Transverse colon (tissue), 4 donors: ENCODE data around the gene GNB1L. TPM values are rescaled to one million over a fixed set of nuclear protein-coding genes. Genes with fewer than 3 reads are reported as not detected.

Experiments
- DNase-seq: peaks from one replicate; pipeline ENCODE4 v3.0.0-alpha.2; 2019
- H3K27ac ChIP-seq, 4 donors: fragments of 200-600 bp; sonication (generic); 2 replicates each; pipeline ENCODE4 v1.5.1; 2016 to 2018; ENCODE audit warnings: inconsistent platforms in 4 of 4
- H3K27me3 ChIP-seq: fragments of 200-600 bp; sonication (generic); 2 replicates; pipeline ENCODE4 v1.5.1; 2017; ENCODE audit warnings: inconsistent platforms
- H3K36me3 ChIP-seq, 4 donors: fragments of 200-600 bp; sonication (generic); 2 replicates each; pipeline ENCODE4 v1.5.1; 2017 to 2019; ENCODE audit warnings: inconsistent platforms in 4 of 4
- H3K4me1 ChIP-seq, 4 donors: fragments of 200-600 bp; sonication (generic); 2 replicates each; pipeline ENCODE4 v1.5.1; 2017 to 2020; ENCODE audit warnings: inconsistent platforms in 4 of 4
- H3K4me3 ChIP-seq, 4 donors: fragments of 200-600 bp; sonication (generic); 1 replicate in 1 of 4; 2 replicates in 3 of 4; pipeline versions ENCODE4 v1.5.1 to v1.6.1; 2017 to 2019; ENCODE audit warnings: inconsistent platforms in 4 of 4
- H3K9me3 ChIP-seq, 2 donors: fragments of 200-600 bp; sonication (generic); 2 replicates each; pipeline ENCODE4 v1.5.1; 2017 to 2019; ENCODE audit warnings: inconsistent platforms in 2 of 2
- EP300 ChIP-seq: sonication (generic); formaldehyde crosslinking; IDR thresholded peaks from one replicate; pipeline ENCODE4 v1.6.1; 2017; ENCODE audit warnings: antibody characterized with exemption, low read depth
- POLR2A ChIP-seq: fragments of 450-650 bp; IDR thresholded peaks from one replicate; pipeline ENCODE4 v1.6.1; 2016; ENCODE audit warnings: antibody characterized with exemption, mild to moderate bottlenecking, moderate library complexity
- POLR2AphosphoS5 ChIP-seq, 3 donors: sonication (generic); formaldehyde crosslinking; IDR thresholded peaks; one replicate each; pipeline ENCODE4 v1.6.1; 2016; ENCODE audit warnings: antibody characterized with exemption in 3 of 3
- WGBS, 2 donors: methylation state at CpG; one replicate each; pipeline ENCODE4 v1.1.5; 2018; ENCODE audit warnings: low coverage in 1 of 2; 5-methylcytosine and 5-hydroxymethylcytosine counted together
- in situ Hi-C, 4 donors: fragments of 200-750 bp; cut with MboI; loops; one replicate each; pipeline versions ENCODE4 v1.15.0 to v1.15.1; 2017; ENCODE audit warnings: low sequenced_read_pairs in 3 of 4, low pct_ligation_motif_present in 1 of 4, low pct_unique_long_range_greater_than_20kb in 1 of 4
- intact Hi-C: fragments of 100-400 bp; cut with DNase I; formaldehyde crosslinking; loops from one replicate; pipeline ENCODE4 v1.15.1; 2023; ENCODE audit warnings: low total_unique reads
- total RNA-seq, 4 donors: library from RNA; depleted of rRNA; stranded (reverse); fragments of >200 nt; gene quantifications; one replicate each; pipeline ENCODE4 v1.1.0, GENCODE V29; 2016
- TF ChIP-seq, protein P1 (sequence below), 5 experiments: fragments of 200-600 bp in 3 of 5; fragments of 450-650 bp in 2 of 5; sonication (generic) in 3 of 5; IDR thresholded peaks; 1 replicate in 2 of 5; 2 replicates in 3 of 5; pipeline ENCODE4 v1.5.1; 2016 to 2017; ENCODE audit warnings: antibody characterized with exemption in 5 of 5, inconsistent platforms in 3 of 5, mild to moderate bottlenecking in 2 of 5, moderate library complexity in 1 of 5

GNB1L gene
- total RNA-seq, 4 donors from 2014 or later = 0.80 to 4.8 (median 2.8) TPM

DNA sequence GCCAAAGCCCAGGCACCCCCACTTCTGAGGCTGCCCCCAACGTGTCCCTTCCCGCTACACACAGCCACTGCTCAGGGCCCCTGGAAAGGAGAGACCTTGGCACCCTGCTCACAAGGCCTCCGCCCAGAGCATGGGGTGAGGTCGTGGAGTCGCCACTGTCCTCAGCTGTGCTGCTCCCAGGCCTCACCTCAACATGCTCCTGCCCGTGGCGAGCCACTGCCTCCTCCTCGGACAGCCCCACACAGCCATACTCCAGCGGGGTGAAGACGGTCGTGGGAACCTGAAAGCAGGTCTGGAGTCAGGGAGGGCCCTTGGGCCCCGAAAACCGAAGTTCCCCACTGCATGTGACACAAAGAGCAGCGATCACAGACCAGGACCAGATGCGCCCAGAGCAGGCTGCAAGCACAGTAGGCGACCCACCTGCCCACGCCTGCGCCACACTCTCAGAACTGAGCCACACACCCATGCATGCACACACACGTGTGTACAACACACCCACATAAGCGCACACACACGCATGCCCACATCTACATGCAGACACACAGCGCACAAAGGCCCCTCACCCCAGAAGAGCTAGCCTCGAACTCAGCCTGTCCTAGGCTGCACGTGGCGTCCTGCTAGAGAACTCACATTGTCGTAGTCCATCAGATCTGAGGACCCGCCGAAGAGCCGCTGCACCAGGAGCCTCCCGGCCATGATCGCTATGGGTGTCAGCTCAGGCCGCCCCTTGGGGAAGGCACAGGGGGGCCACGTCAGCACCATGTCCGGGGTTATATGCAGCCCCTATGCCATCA lies 25.5 kb upstream of the GNB1L start:
- TF ChIP-seq, protein P1, sequence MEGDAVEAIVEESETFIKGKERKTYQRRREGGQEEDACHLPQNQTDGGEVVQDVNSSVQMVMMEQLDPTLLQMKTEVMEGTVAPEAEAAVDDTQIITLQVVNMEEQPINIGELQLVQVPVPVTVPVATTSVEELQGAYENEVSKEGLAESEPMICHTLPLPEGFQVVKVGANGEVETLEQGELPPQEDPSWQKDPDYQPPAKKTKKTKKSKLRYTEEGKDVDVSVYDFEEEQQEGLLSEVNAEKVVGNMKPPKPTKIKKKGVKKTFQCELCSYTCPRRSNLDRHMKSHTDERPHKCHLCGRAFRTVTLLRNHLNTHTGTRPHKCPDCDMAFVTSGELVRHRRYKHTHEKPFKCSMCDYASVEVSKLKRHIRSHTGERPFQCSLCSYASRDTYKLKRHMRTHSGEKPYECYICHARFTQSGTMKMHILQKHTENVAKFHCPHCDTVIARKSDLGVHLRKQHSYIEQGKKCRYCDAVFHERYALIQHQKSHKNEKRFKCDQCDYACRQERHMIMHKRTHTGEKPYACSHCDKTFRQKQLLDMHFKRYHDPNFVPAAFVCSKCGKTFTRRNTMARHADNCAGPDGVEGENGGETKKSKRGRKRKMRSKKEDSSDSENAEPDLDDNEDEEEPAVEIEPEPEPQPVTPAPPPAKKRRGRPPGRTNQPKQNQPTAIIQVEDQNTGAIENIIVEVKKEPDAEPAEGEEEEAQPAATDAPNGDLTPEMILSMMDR (IDR thresholded peaks at IDR 0.05) = no peak
- TF ChIP-seq POLR2A = no peak
- no peaks in the 10 kb centered on the region for H3K9me3 ChIP-seq
- no peak overlapping the region for H3K4me3 ChIP-seq
- 93% methylated on average over 34 of the region's 34 CpGs; no CpG with 5 or more reads in 1 of the 2 donors for WGBS, 2 donors
- intact Hi-C loops = no loop called here
- H3K27ac ChIP-seq = peak overlapping the region in 3 of 4 donors; percentile 3 to 56 (median 6)
- no peaks in the 10 kb centered on the region for H3K27me3 ChIP-seq
- H3K36me3 ChIP-seq = no peaks in the 10 kb centered on the region
- in situ Hi-C loops = no loop called here
- peaks cover 0 to 26% (median 22%) of the 10 kb centered on the region in 4 donors for H3K4me1 ChIP-seq
- no peak for DNase-seq

DNA sequence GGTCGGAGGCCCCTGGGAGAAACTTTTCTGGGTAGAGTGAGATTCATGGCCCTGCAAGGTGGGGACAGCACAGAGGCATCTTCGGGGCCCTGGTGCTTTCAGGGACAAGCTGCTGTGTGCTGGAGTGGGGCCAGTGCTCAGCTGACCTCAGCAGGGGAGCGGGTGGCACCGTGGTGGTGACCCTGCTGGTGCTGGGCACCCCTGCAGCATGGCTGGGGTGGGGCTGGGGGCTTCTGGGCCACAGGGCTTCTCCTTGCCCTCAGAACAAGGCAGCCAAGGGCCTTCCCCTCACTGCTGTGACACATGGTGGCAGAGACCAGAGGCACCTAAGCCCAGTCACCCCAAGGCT lies 24.9 kb upstream of the GNB1L start:
- H3K4me1 ChIP-seq = peaks cover 0 to 32% (median 26%) of the 10 kb centered on the region in 4 donors
- DNase-seq = no peak
- no peaks in the 10 kb centered on the region for H3K9me3 ChIP-seq
- 69% methylated on average over 3 of the region's 4 CpGs; no CpG with 5 or more reads in 1 of the 2 donors for WGBS, 2 donors
- H3K4me3 ChIP-seq = no peak overlapping the region
- no peaks in the 10 kb centered on the region for H3K36me3 ChIP-seq
- intact Hi-C loops = no loop called here
- TF ChIP-seq, protein P1 (IDR thresholded peaks at IDR 0.05) = no peak
- no peak for TF ChIP-seq EP300
- TF ChIP-seq POLR2A = no peak
- no peak for TF ChIP-seq POLR2AphosphoS5 (IDR thresholded peaks at IDR 0.05)
- no peak overlapping the region for H3K27ac ChIP-seq
- no peaks in the 10 kb centered on the region for H3K27me3 ChIP-seq
- in situ Hi-C loops = no loop called here

DNA sequence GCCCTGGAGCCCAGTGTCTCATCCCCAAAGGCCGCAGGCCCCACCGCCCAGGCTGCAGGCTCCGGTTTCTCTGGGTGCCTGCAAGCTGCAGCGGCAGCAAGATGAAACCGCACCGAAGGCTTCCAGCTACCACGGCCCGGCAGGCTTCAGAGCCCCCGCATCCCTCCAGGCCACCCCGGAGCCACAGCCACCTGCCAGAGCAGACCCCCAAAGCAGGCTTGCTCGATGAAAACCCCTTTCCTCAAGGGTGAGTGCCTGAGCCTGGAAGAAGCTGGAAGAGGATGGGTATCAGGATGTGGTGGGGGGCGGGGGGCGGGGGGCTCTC lies 24.5 kb upstream of the GNB1L start:
- Histone ChIP-seq H3K4me1 (peaks cover 0 to 35% (median 30%) of the 10 kb centered on the region in 4 donors), H3K9me3 (no peaks in the 10 kb centered on the region), H3K27me3 (no peaks in the 10 kb centered on the region), H3K4me3 (no peak overlapping the region), H3K36me3 (no peaks in the 10 kb centered on the region), H3K27ac (no peak overlapping the region)
- no peak for DNase-seq
- intact Hi-C loops (no loop called here), in situ Hi-C loops (no loop called here)
- 88% methylated on average over 12 of the region's 13 CpGs; no CpG with 5 or more reads in 1 of the 2 donors for WGBS, 2 donors
- TF ChIP-seq POLR2A (no peak), POLR2AphosphoS5 (IDR thresholded peaks at IDR 0.05) (no peak), EP300 (no peak)
- TF ChIP-seq, protein P1 (IDR thresholded peaks at IDR 0.05) = no peak

DNA sequence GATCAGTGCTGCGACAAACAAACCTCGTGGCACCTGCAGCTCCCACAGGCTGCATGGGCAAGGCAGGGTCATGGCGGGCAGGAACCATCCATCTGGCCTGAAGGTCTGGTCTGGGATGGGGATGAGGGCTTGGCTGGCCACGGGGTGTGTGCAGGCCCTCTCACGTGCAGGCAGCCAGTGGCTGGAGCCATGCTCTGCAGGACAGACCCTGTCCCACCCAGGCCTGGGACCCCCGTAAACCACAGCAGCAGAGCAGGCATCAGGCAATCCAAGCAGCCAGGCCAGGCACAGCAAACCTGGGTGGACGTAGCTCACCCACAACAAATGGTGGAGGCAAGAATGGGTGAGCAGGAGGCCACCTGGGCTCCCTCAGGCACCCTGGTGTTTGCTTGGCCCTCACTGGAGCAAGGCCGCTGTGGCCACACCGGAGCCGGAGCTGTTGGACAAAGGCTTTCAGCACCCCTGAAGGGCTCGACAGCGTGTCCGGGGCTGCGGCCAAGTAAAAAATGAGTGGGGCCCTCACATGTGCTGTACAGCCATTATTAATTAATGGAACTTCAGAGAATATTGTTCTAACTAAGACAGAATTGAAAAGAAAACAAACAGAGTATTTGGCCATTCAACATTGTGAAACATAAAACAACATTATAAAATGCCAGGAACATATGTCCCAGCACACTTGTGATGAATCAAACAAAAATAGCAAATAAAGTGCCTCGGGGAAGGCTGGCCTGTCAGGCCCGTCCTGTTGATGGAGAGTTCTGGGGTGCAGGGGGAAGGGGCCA lies 24.0 kb upstream of the GNB1L start:
- in situ Hi-C loops = no loop called here
- H3K36me3 ChIP-seq = no peaks in the 10 kb centered on the region
- intact Hi-C loops = no loop called here
- no peaks in the 10 kb centered on the region for H3K9me3 ChIP-seq
- H3K4me1 ChIP-seq = peaks cover 3 to 41% (median 36%) of the 10 kb centered on the region in 4 donors
- WGBS, 2 donors = 60 to 87% methylated on average over 2 to 16 of the region's 16 CpGs
- H3K27me3 ChIP-seq = no peaks in the 10 kb centered on the region
- DNase-seq = no peak
- TF ChIP-seq EP300 (no peak), POLR2AphosphoS5 (IDR thresholded peaks at IDR 0.05) (no peak), POLR2A (no peak)
- TF ChIP-seq, protein P1 (IDR thresholded peaks at IDR 0.05) = no peak
- H3K4me3 ChIP-seq = no peak overlapping the region
- H3K27ac ChIP-seq = no peak overlapping the region
